ENCODE measurements around the gene SNAPC5. TPM values are rescaled to one million over a fixed set of nuclear protein-coding genes. Genes with fewer than 3 reads are reported as not detected.
"Not testable (repeated sequence)": the region's sequence is repeated elsewhere in the genome, so short reads cannot be mapped to it uniquely, and the experiment has no call there.

The SNAPC5 gene
- total and polyA plus RNA-seq, 2 donors, result 30.2 to 39.9 TPM

DNA sequence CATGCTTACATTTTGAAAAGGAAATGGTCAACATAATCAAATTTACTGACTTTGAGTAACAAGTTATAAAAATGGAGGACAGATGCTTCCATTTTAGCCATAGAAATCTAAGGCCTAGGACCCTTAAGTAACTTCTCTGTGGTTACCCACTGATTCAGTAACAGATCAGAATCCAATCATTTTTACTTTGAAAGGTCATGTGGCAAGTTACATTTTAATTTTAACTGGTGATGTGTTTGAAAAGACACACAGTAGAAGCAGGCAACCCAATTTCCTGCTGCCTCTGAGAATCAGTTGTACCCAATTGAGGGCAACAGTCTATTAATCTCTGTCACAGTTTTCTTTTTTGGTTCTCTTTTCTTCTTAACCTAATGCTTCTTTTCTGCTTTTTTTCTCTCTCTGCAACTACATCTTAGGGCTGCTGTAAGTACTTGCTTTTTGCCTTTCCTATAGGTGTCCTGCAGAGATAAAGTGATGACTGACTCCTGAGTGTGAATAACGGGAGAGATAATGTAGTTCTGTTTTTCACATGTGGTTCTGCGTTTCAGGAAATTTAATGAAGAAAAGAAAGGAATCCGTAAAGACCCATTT is 10.8 kb upstream of the SNAPC5 start:
- H3K27me3 ChIP-seq (ENCODE audit: control insufficient read depth in 2 of 2, insufficient read depth in 1 of 2, low read length in 1 of 2), result no peaks in the 10 kb centered on the region
- peaks cover 7 to 9% of the 10 kb centered on the region in 2 donors for H3K4me1 ChIP-seq (ENCODE audit: control insufficient read depth in 2 of 2, insufficient read depth in 2 of 2, low read length in 2 of 2)
- no peaks in the 10 kb centered on the region for H3K9me3 ChIP-seq (ENCODE audit: control insufficient read depth in 2 of 2, insufficient read depth in 1 of 2, low read length in 1 of 2)
- no peak overlapping the region for H3K4me3 ChIP-seq (ENCODE audit: low read length in 2 of 2)
- WGBS, result 96% methylated on average over 3 of the region's 3 CpGs
- H3K36me3 ChIP-seq (ENCODE audit: control insufficient read depth in 2 of 2, insufficient read depth in 2 of 2, low read length in 1 of 2), result peaks cover 6 to 9% of the 10 kb centered on the region in 2 donors
- no peak overlapping the region for H3K27ac ChIP-seq (ENCODE audit: low read depth in 1 of 2, low read length in 1 of 2)
- no peak for DNase-seq (ENCODE audit: low read depth in 6 of 9, low spot score in 9 of 9)

- H3K4me1 ChIP-seq (ENCODE audit: control insufficient read depth in 2 of 2, insufficient read depth in 2 of 2, low read length in 2 of 2), result peaks cover 15 to 17% of the 10 kb centered on the region in 2 donors
- WGBS, result 71% methylated on average over 4 of the region's 4 CpGs
- DNase-seq (ENCODE audit: low read depth in 6 of 9, low spot score in 9 of 9), result no peak
Measured at GRCh38 chr15:66505818-66506217, 8.3 kb upstream of the SNAPC5 start.

DNA sequence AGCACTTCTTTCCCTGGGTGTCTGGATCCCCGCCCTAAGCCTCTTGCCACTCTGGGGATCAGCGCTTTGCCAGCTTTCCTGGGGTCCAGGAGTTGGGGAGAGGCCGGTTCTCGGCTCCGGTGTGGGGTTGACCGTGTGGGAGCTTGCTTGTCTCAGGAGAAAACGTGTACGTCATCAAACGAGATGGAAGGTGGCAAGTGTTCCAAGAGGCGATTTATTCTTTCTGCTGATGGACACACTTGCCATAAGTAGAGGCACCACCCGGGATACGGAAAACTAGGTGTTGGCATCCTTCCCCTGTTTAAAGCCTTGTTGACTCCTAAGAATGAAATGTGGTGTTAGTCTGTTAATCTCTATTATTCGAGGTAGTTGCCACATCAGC is 7.9 kb upstream of the SNAPC5 start:
- Histone ChIP-seq H3K4me3 (ENCODE audit: low read length in 2 of 2) (peak overlapping the region; percentile 77 to 88), H3K9me3 (ENCODE audit: control insufficient read depth in 2 of 2, insufficient read depth in 1 of 2, low read length in 1 of 2) (no peaks in the 10 kb centered on the region), H3K36me3 (ENCODE audit: control insufficient read depth in 2 of 2, insufficient read depth in 2 of 2, low read length in 1 of 2) (peaks cover 6 to 31% of the 10 kb centered on the region in 2 donors), H3K27me3 (ENCODE audit: control insufficient read depth in 2 of 2, insufficient read depth in 1 of 2, low read length in 1 of 2) (no peaks in the 10 kb centered on the region), H3K27ac (ENCODE audit: low read depth in 1 of 2, low read length in 1 of 2) (peak overlapping the region; percentile 86 to 89), H3K4me1 (ENCODE audit: control insufficient read depth in 2 of 2, insufficient read depth in 2 of 2, low read length in 2 of 2) (peaks cover 15 to 17% of the 10 kb centered on the region in 2 donors)
- WGBS, result under 1% methylated on average over 13 of the region's 13 CpGs
- no peak for DNase-seq (ENCODE audit: low read depth in 6 of 9, low spot score in 9 of 9)

More at GRCh38 chr15:66505818-66506217, 8.3 kb upstream of the SNAPC5 start:
- peak overlapping the region; percentile 77 to 88 for H3K4me3 ChIP-seq (ENCODE audit: low read length in 2 of 2)
- H3K9me3 ChIP-seq (ENCODE audit: control insufficient read depth in 2 of 2, insufficient read depth in 1 of 2, low read length in 1 of 2), result no peaks in the 10 kb centered on the region
- peaks cover 2 to 31% of the 10 kb centered on the region in 2 donors for H3K36me3 ChIP-seq (ENCODE audit: control insufficient read depth in 2 of 2, insufficient read depth in 2 of 2, low read length in 1 of 2)
- H3K27me3 ChIP-seq (ENCODE audit: control insufficient read depth in 2 of 2, insufficient read depth in 1 of 2, low read length in 1 of 2), result no peaks in the 10 kb centered on the region
- H3K27ac ChIP-seq (ENCODE audit: low read depth in 1 of 2, low read length in 1 of 2), result peak overlapping the region in 1 of 2 donors; percentile 86

- peak; percentile 62 to 91 (median 71) for DNase-seq (ENCODE audit: low read depth in 6 of 9, low spot score in 9 of 9)
- no peaks in the 10 kb centered on the region for H3K9me3 ChIP-seq (ENCODE audit: control insufficient read depth in 2 of 2, insufficient read depth in 1 of 2, low read length in 1 of 2)
- H3K27ac ChIP-seq (ENCODE audit: low read depth in 1 of 2, low read length in 1 of 2), result peak within 1 kb of the TSS; percentile 86 to 89
- no peaks in the 10 kb centered on the region for H3K27me3 ChIP-seq (ENCODE audit: control insufficient read depth in 2 of 2, insufficient read depth in 1 of 2, low read length in 1 of 2)
- peak within 1 kb of the TSS; percentile 77 to 88 for H3K4me3 ChIP-seq (ENCODE audit: low read length in 2 of 2)
- peaks cover 15 to 17% of the 10 kb centered on the region in 2 donors for H3K4me1 ChIP-seq (ENCODE audit: control insufficient read depth in 2 of 2, insufficient read depth in 2 of 2, low read length in 2 of 2)
- H3K36me3 ChIP-seq (ENCODE audit: control insufficient read depth in 2 of 2, insufficient read depth in 2 of 2, low read length in 1 of 2), result peaks cover 12 to 37% of the 10 kb centered on the region in 2 donors
- WGBS, result under 1% methylated on average over 46 of the region's 46 CpGs
Measured at GRCh38 chr15:66504563-66505429, 7.2 kb upstream of the SNAPC5 start, which contains the start of the genes RPL4 and ZWILCH. Gene RPL4, minus strand, starts transcription at chr15:66504855. Its CDS starts 65 bp downstream, at chr15:66504790. Gene ZWILCH, plus strand, starts transcription at chr15:66505326. Its CDS starts 13 bp downstream, at chr15:66505339.

- Histone ChIP-seq H3K27me3 (ENCODE audit: control insufficient read depth in 2 of 2, insufficient read depth in 1 of 2, low read length in 1 of 2) (no peaks in the 10 kb centered on the region), H3K4me1 (ENCODE audit: control insufficient read depth in 2 of 2, insufficient read depth in 2 of 2, low read length in 2 of 2) (peaks cover 15 to 17% of the 10 kb centered on the region in 2 donors), H3K27ac (ENCODE audit: low read depth in 1 of 2, low read length in 1 of 2) (peak overlapping the region; percentile 86 to 89), H3K9me3 (ENCODE audit: control insufficient read depth in 2 of 2, insufficient read depth in 1 of 2, low read length in 1 of 2) (no peaks in the 10 kb centered on the region), H3K4me3 (ENCODE audit: low read length in 2 of 2) (peak overlapping the region; percentile 77 to 88), H3K36me3 (ENCODE audit: control insufficient read depth in 2 of 2, insufficient read depth in 2 of 2, low read length in 1 of 2) (peaks cover 18 to 45% of the 10 kb centered on the region in 2 donors)
- DNase-seq (ENCODE audit: low read depth in 6 of 9, low spot score in 9 of 9), result no peak
- WGBS, result 2% methylated on average over 12 of the region's 12 CpGs
Measured at GRCh38 chr15:66503780-66504562, 6.4 kb upstream of the SNAPC5 start.

- Histone ChIP-seq H3K4me1 (ENCODE audit: control insufficient read depth in 2 of 2, insufficient read depth in 2 of 2, low read length in 2 of 2) (peaks cover 16 to 17% of the 10 kb centered on the region in 2 donors), H3K4me3 (ENCODE audit: low read length in 2 of 2) (peak overlapping the region in 1 of 2 donors; percentile 88), H3K36me3 (ENCODE audit: control insufficient read depth in 2 of 2, insufficient read depth in 2 of 2, low read length in 1 of 2) (peaks cover 23 to 53% of the 10 kb centered on the region in 2 donors)
- not testable (repeated sequence) for DNase-seq (ENCODE audit: low read depth in 6 of 9, low spot score in 9 of 9); H3K27ac ChIP-seq (ENCODE audit: low read depth in 1 of 2, low read length in 1 of 2); H3K9me3 ChIP-seq (ENCODE audit: control insufficient read depth in 2 of 2, insufficient read depth in 1 of 2, low read length in 1 of 2); H3K27me3 ChIP-seq (ENCODE audit: control insufficient read depth in 2 of 2, insufficient read depth in 1 of 2, low read length in 1 of 2)
- WGBS, result 81% methylated on average over 13 of the region's 13 CpGs
Measured at GRCh38 chr15:66503041-66503648, 5.6 kb upstream of the SNAPC5 start.

- H3K27me3 ChIP-seq (ENCODE audit: control insufficient read depth in 2 of 2, insufficient read depth in 1 of 2, low read length in 1 of 2), result no peaks in the 10 kb centered on the region
- H3K9me3 ChIP-seq (ENCODE audit: control insufficient read depth in 2 of 2, insufficient read depth in 1 of 2, low read length in 1 of 2), result no peaks in the 10 kb centered on the region
- no peak overlapping the region for H3K4me3 ChIP-seq (ENCODE audit: low read length in 2 of 2)
- H3K36me3 ChIP-seq (ENCODE audit: control insufficient read depth in 2 of 2, insufficient read depth in 2 of 2, low read length in 1 of 2), result peaks cover 25 to 57% of the 10 kb centered on the region in 2 donors
- 95% methylated on average over 10 of the region's 10 CpGs for WGBS
- no peak overlapping the region for H3K27ac ChIP-seq (ENCODE audit: low read depth in 1 of 2, low read length in 1 of 2)
- H3K4me1 ChIP-seq (ENCODE audit: control insufficient read depth in 2 of 2, insufficient read depth in 2 of 2, low read length in 2 of 2), result peaks cover 20 to 21% of the 10 kb centered on the region in 2 donors
- DNase-seq (ENCODE audit: low read depth in 6 of 9, low spot score in 9 of 9), result no peak
Measured at GRCh38 chr15:66502491-66502890, 4.9 kb upstream of the SNAPC5 start.

DNA sequence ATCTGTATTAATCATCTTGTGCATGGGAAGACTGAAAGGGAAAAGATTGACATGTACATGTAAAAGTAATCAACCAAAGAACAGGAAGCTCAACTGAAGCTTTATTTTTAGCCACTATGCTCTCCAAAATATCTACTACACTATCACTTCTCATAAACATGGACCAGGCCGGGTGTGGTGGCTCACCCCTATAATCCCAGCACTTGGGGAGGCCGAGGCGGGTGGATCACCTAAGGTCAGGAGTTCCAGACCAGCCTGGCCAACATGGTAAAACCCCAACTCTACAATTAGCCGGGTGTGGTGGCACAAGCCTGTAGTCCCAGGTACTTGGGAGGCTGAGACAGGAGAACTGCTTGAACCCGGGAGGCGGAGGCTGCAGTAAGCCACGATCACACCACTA is 2.8 kb upstream of the SNAPC5 start:
- H3K36me3 ChIP-seq (ENCODE audit: control insufficient read depth in 2 of 2, insufficient read depth in 2 of 2, low read length in 1 of 2), result peaks cover 25 to 57% of the 10 kb centered on the region in 2 donors
- H3K27ac ChIP-seq (ENCODE audit: low read depth in 1 of 2, low read length in 1 of 2); H3K9me3 ChIP-seq (ENCODE audit: control insufficient read depth in 2 of 2, insufficient read depth in 1 of 2, low read length in 1 of 2); H3K4me3 ChIP-seq (ENCODE audit: low read length in 2 of 2); DNase-seq (ENCODE audit: low read depth in 6 of 9, low spot score in 9 of 9); H3K27me3 ChIP-seq (ENCODE audit: control insufficient read depth in 2 of 2, insufficient read depth in 1 of 2, low read length in 1 of 2): not testable (repeated sequence)
- H3K4me1 ChIP-seq (ENCODE audit: control insufficient read depth in 2 of 2, insufficient read depth in 2 of 2, low read length in 2 of 2), result peaks cover 18 to 28% of the 10 kb centered on the region in 2 donors
- WGBS, result 96% methylated on average over 7 of the region's 7 CpGs
